NCI-H2196 treated with DMSO at 0.1 percent for 48 hours (cell line): Measurements from ENCODE around the gene VGF.
A peak's percentile ranks its signal among the peaks of the same experiment; 100 is the strongest.

Source experiments
- DNase-seq: peaks from one replicate; lab custom pipeline; 2025; ENCODE audit not compliant: unreplicated experiment; lab: John Stamatoyannopoulos, UW

Gene VGF

DNA sequence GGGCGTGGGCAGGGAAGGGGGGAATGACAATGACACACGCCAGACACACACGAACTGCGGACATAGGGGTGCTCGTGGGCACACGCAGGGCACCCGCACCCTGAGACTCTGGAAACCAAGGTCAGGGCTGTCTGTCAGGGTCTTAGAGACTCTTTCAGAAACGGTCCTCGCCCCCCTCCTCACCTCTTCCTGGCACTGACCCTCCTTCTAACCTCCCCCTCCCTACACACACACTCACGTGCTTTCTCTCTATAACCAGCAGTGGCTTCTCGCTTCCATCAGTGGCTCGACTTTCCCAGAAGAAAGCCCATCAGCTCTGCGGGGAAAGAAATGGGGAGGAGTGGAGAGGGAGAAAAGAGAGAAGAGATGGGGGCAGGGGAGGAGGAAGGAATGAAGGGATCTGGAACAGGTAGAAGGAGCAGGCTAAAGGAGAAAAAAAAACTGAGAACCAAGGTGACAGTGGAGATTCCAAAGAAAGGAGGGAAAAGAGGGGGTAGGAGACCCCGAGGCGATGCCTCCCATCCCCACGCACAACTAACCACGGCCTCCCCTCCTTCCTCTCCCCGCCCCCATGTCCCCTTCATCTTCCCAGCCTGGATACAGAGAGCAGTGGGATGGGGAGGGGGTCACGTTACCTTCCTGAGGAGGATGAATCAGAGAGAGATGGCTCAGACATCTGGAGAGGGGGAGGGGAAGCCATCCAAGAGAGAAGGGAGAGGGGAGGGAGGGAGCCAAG lies 1.7 kb upstream of the VGF start:
- no peak for DNase-seq

DNA sequence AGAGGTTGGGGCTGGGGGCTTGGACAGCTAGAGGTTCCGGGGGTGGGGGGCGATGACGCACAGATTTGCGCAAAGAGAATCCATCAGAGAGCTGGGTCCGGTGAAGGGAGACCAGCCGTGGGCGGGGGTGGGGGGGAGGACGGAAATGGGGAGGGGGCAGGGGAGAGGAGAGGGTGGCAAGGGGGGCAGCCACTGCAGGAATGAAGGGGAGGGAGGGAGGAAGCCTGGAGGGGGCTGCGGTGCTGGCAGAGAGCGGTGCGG lies 1.2 kb upstream of the VGF start:
- DNase-seq: no peak

DNA sequence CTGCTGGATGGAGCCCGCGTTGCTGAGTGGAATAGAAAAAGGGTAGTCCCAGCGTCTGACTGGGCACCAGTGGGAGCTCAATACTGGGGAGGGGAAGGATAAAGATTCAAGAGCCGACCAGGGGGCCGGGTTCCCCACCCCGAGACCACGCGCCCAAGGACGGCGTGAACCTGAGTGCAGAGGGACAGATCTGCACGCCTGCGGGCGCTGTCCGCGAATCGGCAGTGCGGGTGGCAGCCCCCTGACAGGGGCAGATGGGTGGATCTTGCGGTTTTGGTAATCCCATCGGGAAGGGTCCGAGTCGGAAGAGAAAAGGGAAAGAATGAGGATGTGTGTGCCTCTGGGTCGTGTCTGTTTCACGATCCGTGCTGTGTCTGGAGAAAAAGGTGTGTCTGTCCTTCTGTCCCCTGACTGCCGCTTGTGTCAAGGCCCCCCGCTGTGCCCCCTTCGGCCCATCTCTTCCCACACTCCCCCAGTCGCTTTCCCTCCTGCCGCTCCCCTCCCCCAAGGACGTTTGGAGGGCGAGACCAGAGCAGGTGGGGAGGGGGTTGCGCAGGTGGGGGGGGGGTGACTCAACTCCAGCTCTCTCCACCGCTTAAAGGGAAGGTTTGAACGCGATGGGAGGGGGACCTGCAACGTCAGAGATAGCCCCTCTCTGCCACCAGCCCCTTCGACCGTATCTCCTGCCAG lies 734 bp upstream of the VGF start:
- no peak for DNase-seq

DNA sequence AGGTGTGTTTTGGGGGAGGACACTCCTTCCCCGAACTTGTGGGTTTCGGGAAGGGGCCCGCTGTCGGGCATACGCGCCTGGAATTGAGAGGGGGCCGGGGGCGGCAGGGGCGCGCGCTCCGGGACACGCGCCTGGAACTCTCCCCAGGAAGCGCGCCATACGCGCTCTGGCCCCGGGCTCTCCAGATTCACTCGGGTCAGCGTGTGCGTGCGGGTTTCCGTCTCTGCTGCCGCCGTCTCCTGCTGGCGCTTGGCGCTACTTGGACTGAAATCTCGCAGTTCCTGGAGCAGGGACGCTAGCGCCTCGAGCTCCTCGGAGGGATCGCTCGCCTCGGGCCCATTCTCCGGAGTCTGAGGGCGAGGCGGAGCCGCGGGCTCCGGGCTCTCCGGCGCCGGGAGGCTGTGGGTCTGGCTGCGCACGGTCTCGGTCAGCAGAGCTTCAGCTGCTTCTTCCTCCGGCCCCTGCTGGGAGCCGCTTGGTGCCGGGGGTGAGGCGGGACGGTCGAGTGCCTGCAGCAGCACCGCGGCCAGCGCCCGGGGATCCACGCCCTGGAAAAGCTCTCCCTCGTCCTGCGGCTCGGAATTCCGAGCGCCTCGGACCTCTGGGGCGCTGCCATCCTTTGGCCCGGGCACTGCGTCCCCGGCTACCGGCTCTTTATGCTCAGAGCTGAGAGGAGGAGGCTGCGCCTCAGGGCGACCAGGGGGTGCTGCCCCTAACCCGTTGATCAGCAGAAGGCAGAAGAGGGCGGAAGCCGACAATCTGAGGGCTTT lies 1.1 kb downstream of the VGF start:
- DNase-seq: no peak

DNA sequence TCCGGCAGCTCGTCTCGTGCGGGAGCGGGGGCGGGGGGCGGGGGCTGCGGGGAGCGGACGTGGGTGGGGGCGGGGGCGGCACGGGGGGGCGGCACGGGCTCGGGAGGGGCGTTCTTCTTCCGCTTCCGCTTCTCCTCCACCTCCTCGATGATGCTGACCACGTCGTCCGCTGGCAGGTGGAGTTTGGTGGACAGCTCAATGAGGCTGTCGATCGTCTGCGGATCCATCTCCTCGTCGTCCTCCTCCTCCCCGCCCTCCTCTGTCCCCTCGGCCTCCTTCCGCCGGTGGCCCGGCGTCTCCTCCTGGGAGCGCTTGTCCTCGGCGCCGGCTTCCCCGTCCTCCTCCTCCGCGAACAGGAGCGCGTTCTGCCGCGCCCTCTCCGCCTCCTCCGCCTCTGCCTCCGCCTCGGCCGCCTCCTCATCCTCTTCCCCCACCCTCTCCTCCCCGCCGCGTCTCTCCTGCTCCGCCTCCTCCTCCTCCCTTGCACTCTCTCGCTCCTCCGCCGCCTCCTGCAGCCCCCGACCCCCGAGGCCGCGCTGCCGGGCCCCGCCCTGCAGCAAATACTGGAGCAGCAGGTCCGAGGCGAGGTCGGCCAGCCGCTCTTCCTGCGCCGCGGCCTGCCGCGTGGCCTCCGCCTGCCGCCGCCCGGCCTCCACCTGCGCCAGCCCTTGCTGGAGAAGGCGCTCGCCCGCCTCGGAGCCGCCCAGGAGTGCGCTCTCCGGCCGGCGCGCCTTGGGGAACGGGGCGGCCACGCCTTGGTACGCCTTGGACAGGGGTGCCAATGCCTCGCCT lies 1.9 kb downstream of the VGF start:
- DNase-seq: peak; percentile 80

DNA sequence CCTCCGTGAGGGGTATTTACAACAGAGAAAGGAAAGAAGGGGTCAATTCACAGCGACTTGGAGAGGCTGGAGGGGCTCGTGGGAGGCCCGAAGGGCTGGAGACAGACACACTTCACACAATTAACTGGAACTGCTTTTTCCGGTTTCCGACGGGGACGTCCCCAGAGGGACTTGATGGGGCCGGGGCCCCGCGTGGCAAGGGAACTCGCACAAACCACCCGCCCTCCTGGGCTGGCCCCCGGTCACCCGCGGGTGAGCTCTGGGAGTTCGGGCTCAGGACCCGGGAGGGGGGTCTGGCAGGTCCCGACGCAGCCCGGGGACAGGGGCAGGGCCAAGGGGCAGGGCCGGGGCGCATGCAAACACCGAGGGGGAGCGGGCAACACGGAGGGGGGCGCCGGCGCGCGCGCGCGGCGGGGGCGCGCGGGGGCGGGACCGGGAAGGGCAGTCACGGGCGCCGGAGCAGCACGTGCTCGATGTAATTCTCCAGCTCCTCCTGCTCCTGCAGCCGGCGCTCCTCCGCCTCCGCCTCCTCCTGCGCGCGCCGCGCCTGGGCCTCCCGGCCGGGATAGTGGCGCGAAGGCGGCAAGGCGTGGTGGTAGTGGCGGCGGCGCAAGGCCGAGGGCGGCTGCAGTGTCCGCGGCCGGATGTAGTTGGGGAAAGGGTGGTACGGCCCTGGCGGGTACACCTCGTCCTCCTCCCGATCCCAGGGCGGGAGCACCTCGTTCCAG lies 2.7 kb downstream of the VGF start:
- DNase-seq: peak; percentile 75

DNA sequence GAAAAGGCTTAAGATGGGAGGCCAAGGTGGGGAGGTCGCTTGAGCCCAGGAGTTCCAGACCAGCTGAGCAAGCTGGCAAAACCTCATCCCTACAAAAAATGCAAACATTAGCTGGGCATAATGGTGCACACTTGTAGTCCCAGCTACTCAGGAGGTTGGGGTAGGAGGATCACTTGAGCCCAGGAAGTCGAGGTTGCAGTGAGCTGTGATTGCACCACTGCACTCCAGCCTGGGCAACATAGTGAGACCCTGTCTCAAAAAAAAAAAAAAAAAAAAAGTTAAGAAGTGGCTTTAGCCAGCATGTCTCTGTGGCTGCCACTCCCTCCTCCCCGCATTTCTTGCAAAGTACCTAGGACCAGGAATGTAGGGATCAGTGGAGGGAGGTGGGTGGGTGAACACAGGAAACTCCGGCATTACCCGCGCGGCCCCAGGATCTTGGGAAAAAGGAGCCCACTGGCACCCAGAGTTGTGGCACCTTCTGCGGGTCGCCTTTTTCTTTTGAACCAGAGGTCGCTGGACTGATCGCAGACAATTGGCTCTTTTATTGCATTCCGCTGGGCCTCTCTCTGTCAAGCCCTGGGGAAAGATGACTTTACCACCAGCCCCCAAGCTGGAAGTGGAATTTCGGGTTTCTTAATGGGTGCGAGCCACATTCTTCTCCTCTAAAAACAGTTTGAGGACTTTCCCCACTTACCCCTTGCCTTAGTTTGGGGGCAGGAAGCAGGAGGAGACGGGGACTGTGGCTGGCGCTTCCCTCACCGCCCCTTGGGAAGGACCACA lies 3.5 kb downstream of the VGF start:
- DNase-seq: no peak

DNA sequence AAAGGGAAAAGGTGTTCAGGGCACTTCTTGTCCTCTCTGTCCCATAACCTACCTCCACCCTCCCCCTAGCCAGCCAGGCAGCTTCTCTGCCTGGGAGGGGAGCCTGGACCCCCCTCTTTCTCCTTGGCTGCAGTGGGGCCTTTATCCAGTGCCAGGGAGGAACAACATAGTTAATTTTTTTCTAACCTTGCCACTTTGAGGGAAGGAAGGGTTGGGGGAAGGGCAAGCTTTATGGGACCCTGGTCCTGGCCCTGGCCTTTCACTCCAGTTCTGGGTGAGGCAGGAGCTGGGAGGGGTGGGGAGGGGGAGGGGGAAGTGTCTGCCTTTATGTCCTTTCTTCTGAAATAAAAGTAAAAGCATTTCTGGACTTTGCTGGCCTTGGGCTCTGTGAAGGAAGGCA lies 4.5 kb downstream of the VGF start:
- DNase-seq: no peak

DNA sequence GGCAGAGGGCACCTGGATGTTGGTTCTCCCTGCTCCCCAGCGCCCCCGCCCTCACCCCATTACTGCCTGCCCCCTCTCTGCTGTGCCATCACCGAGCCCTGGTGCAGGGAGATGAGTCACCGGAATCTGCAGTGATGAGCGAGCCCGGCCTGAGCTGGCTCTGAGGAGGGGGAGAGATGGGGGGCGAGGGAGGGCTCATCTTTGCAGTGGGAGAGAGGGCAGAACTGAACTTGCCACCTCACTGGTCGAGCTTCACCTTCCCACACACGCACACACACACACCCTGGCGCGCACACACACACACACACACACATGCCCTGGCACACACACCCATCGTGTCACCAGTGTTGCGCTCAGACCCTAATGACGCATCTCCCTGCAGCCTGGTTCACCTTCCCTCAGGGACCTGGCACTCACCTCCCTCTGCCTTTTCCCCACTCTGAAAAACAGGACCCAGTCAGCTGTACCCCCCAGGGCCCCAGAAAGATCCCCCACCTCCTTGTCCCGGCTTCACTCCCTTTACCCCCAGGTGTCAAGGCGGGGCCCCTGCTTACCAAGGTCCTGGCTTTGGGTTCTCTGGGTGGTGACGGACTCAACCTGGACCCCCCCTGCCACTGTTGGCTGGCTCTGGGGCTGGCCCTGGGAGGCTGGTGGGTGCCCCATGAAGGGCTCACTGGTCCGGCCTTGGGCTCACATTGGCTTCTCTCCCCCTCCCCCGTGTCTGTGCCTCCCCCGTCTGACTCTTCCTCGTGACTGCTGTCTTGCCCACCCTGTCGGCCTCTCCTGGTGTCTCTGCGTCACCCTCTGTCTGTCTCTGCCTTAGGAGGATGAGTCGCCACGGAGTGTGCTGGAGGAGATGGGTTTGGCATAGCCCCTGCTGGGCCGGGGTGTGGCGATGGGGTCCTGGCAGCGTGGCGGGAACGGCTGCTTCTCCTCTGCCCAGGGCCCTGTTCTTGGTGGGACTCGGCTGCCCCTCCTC lies 5.4 kb downstream of the VGF start:
- DNase-seq: no peak

DNA sequence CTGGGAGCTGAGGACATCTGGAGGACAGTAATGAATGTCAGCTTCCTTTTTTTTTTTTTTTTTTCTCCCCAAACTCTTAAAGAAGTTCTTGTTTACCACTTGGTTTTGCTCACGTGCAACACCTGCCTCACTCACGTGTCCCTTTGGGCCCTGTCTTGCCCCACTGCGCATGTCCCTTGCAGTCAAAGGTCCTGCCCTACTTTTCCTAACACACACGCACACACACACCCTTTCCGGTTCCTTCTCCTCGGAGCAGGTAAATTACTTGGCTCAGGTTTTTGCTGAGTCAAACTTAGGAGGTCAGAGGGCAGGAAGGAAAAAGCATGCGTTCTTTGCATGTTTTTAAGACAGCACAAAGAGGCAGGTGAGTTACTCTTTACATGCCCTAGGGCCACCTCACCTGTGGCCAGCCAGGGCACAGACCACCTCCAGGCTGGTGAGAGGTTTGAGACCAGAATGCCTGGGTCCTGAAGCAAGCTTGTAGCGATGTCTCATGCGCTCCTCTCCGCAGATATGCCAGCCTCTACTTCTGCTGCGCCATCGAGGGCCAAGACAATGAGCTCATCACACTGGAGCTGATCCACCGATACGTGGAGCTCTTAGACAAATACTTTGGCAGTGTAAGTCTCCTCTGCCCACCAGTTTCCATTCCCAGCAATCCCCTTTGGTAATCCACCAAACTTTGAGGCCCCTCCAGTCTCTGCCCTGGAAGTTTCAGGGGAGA lies 8.3 kb downstream of the VGF start:
- DNase-seq: no peak

DNA sequence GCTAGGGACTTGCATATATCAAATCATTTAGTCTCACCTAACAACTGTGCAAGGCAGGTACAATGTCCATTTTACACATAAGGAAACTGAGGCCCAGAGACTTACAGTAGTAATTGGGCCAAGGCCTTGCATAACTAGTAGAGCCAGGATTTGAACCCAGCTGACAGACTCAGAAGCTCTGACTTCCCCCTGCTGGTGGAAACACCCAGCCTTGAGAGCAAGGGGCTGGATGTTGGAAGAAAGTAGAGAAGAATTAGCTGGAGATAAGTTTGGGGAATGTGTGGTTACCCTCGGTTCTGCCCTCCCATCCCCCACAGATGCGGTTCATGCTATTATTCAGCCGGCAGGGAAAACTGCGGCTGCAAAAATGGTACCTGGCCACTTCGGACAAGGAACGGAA lies 9.1 kb downstream of the VGF start:
- no peak for DNase-seq

DNA sequence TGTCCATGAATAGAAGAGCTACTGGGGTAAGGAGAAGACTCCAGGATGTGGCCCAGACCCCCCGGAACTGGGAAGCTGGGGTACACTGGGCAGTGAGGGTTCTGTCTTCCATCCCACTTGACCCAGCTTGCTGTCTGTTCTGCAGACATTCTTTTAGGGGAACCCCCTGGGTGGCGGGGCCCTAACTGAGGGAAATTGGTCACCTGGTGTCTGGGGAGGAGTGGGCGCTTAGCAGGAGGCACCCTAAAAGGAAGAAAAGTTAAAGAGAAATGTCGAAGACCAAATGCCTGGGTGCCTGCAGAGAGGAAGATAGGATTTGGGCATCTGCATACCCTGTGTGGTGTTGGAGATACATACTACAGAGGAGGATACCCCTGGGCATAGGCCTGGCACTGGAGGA lies 10.1 kb downstream of the VGF start:
- no peak for DNase-seq

DNA sequence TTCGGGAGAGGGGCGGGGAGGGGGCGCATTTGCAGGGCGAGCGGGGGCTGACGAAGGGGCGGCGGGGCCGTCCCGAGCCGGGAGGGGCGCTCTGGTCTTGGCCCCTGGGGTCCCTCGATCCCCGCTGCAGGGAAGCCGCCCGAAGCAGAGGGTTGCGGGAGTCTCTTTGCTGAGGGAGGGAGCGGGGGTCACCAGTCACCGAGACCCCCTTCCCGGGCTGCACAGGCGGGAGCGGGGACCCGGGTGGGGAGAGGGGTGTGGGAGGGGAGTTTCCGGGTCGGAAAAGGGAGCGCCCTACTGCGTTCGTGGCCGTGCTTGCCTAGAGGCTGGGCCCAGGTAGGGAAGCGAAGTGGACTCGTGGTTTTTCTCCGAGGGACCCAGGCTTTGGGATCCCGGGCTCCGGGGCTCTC lies 10.7 kb downstream of the VGF start:
- DNase-seq: no peak

DNA sequence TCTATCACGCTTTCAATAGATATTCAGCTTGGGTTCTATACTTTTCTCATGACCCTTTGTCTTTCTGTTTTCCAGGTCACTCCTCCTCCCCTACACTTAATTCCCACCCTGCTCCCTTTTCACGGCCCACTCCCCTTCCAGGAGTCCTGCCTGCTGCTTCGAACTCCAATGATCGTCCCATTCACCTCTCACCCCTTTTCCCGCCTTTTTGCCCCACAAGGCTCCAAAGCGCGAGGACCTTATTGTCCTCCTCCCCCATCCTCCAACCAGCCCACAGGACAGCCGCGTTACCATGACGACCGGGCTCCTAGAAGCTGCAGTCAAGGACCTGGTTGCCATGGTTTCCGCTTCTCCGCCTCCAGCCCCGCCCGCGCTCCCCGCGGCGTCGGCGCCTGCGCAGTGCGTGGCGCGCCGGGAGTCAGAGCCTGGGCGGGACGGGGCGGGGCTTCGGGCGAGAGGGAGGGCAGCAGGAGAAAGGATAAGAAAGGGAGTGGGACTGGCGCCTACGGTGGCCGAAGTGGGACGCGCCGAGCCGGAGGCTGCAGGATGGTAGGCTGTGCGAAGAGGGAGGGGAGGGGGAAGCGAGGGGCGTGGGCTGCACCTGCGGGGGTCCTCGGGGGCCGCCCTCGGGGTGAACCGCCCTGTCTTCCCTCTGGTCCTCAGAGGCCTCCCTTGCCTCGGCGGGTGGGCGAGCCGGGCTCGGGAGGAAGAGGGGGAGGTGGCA lies 11.2 kb downstream of the VGF start, which contains the start of gene AP1S1:
Gene AP1S1 (plus strand): TSS at position 508 of the 724 bp plus-strand sequence. CDS start 39 bp downstream, at position 547.
- DNase-seq: peak; percentile 99

DNA sequence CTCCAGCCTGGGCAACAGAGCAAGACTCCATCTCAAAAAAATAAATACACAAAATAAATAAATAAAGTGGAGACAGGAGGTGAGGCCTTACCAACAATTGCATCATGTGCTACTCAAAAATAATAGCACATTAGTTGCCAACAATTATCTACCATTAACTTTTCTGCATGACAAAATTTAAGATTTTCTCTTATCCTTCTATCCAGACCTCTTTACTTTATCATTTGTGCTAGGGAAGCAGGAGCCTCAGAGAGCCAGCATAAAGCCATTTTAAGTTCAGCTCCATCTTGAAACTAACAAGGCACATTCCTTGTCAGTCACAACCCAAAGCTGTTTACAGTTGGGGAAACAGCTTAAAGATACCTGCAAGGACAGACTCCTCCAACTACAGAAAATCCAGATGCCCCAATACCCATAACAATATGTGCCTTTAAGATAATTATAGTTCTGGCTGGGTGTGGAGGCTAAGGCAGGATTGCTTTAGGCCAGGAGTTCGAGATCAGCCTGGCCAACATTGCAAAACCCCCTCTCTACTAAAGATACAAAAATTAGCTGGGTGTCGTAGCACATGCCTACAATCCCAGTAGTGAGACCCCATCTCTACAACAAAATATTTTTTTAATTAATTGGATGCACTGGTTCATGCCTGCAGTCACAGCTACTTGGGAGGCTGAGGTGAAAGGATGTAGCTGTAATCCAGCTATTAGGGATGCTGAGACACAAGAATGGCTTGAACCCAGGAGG lies 13.3 kb downstream of the VGF start:
- DNase-seq: no peak

DNA sequence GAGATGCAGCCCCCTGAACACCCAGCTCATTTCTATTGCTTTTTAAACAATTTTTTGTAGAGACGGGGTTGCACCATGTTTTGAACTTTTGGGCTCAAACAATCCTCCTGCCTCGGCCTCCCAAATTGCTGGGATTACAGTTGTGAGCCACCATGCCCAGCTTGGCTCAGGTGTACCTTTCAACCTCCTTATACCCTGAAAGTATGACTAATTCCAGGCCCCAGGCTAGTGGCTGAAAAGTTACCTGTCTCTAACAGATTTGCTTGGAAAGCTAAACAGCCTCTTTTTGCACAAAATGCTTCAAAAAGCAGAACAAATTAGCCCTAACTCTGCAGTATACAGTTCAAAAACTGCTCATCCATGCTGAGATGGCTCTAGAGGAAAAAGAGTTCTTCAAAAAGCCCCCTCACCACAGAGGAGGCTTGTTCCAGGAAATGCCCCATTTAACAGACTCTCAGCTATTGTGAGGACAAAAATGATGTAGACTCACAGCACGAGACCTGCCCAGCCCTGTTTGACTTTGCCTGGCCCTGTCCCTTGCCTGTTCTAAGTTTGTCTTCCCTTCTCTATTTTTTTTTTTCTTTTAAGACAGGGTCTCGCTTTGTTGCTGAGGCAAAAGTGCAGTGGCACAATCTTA lies 24.5 kb downstream of the VGF start:
- DNase-seq: no peak
